ENCODE results near the gene NLRP13. TPM values are rescaled to one million over a fixed set of nuclear protein-coding genes. Genes with fewer than 3 reads are reported as not detected.
"Not testable (repeated sequence)": the region's sequence is repeated elsewhere in the genome, so short reads cannot be mapped to it uniquely, and the experiment has no call there.

The NLRP13 gene
- total RNA-seq, 1 donor from 2014 or later, result not detected

DNA sequence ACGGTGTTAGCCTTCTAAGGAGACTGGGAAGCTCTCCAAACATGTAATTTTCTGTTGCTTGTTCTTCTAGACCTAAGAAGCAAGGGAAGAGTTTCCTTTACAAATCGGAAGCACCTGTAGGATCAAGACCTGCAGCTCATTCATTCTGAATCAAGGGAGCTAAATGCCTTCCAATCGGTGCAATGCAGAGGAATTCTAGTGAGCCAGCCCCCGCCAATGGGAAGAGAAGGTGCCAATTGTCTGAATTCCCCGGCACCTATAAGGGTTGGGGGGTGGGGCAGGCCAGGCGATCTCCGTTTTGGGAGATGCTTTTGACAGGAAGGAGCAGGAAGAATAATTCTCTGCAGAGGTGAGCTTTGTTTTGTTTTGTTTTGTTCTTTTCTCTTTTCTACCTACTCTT, 7.1 kb upstream of the NLRP13 start:
- H3K9me3 ChIP-seq (ENCODE audit: low read depth), result peaks cover 2% of the 10 kb centered on the region
- no peak overlapping the region for H3K27ac ChIP-seq
- no peaks in the 10 kb centered on the region for H4K20me1 ChIP-seq (ENCODE audit: low read depth)
- no peak overlapping the region for H3K9ac ChIP-seq
- H2AFZ ChIP-seq (replicated peaks), result no peak overlapping the region
- H3K79me2 ChIP-seq (ENCODE audit: low read depth), result no peaks in the 10 kb centered on the region
- no peaks in the 10 kb centered on the region for H3K4me1 ChIP-seq
- H3K27me3 ChIP-seq, result no peaks in the 10 kb centered on the region
- no peak overlapping the region for H3K4me3 ChIP-seq
- no peak for DNase-seq (ENCODE audit: low spot score)
- TF ChIP-seq, protein P1, sequence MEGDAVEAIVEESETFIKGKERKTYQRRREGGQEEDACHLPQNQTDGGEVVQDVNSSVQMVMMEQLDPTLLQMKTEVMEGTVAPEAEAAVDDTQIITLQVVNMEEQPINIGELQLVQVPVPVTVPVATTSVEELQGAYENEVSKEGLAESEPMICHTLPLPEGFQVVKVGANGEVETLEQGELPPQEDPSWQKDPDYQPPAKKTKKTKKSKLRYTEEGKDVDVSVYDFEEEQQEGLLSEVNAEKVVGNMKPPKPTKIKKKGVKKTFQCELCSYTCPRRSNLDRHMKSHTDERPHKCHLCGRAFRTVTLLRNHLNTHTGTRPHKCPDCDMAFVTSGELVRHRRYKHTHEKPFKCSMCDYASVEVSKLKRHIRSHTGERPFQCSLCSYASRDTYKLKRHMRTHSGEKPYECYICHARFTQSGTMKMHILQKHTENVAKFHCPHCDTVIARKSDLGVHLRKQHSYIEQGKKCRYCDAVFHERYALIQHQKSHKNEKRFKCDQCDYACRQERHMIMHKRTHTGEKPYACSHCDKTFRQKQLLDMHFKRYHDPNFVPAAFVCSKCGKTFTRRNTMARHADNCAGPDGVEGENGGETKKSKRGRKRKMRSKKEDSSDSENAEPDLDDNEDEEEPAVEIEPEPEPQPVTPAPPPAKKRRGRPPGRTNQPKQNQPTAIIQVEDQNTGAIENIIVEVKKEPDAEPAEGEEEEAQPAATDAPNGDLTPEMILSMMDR (IDR thresholded peaks at IDR 0.05), result no peak
- no peak for TF ChIP-seq EZH2 (IDR thresholded peaks at IDR 0.05)
- TF ChIP-seq EZH2phosphoT487 (IDR thresholded peaks at IDR 0.05), result no peak
- no peaks in the 10 kb centered on the region for H3K4me1 Mint-ChIP-seq
- H3K27ac Mint-ChIP-seq, result no peak overlapping the region
- H3F3A ChIP-seq (ENCODE audit: low read depth), result no peaks in the 10 kb centered on the region
- H3K36me3 Mint-ChIP-seq, result no peaks in the 10 kb centered on the region
- no peak overlapping the region for H3K4me3 Mint-ChIP-seq
- no peaks in the 10 kb centered on the region for H3K36me3 ChIP-seq
- H3K27me3 Mint-ChIP-seq (ENCODE audit: insufficient read depth, low read depth), result peaks cover 9% of the 10 kb centered on the region
- H3K9me3 Mint-ChIP-seq, result peaks cover 64% of the 10 kb centered on the region
- no peak overlapping the region for H3K4me2 ChIP-seq

GRCh38 chr19:55935206-55935605, 3.1 kb upstream of the NLRP13 start:
- Mint-ChIP-seq H3K9me3 (peaks cover 58% of the 10 kb centered on the region), H3K4me1 (no peaks in the 10 kb centered on the region), H3K27ac (no peak overlapping the region), H3K4me3 (no peak overlapping the region), H3K27me3 (ENCODE audit: insufficient read depth, low read depth) (peaks cover 12% of the 10 kb centered on the region), H3K36me3 (no peaks in the 10 kb centered on the region)
- H3K4me3 ChIP-seq, result no peak overlapping the region
- no peaks in the 10 kb centered on the region for H3F3A ChIP-seq (ENCODE audit: low read depth)
- H3K9ac ChIP-seq, result no peak overlapping the region
- no peak for DNase-seq (ENCODE audit: low spot score)
- H2AFZ ChIP-seq (replicated peaks), result no peak overlapping the region
- no peaks in the 10 kb centered on the region for H3K79me2 ChIP-seq (ENCODE audit: low read depth)
- TF ChIP-seq, protein P1 (IDR thresholded peaks at IDR 0.05), result no peak
- TF ChIP-seq EZH2 (IDR thresholded peaks at IDR 0.05) (no peak), EZH2phosphoT487 (IDR thresholded peaks at IDR 0.05) (no peak)
- no peaks in the 10 kb centered on the region for H4K20me1 ChIP-seq (ENCODE audit: low read depth)
- H3K27ac ChIP-seq, result no peak overlapping the region
- no peaks in the 10 kb centered on the region for H3K4me1 ChIP-seq
- peaks cover 11% of the 10 kb centered on the region for H3K9me3 ChIP-seq (ENCODE audit: low read depth)
- H3K27me3 ChIP-seq, result no peaks in the 10 kb centered on the region
- no peak overlapping the region for H3K4me2 ChIP-seq
- no peaks in the 10 kb centered on the region for H3K36me3 ChIP-seq

- no peak overlapping the region for H3K27ac Mint-ChIP-seq
- no peaks in the 10 kb centered on the region for H3K4me1 Mint-ChIP-seq
- no peaks in the 10 kb centered on the region for H3K4me1 ChIP-seq
- H3K79me2 ChIP-seq (ENCODE audit: low read depth), result no peaks in the 10 kb centered on the region
- no peak overlapping the region for H3K9ac ChIP-seq
- H3K36me3 Mint-ChIP-seq, result no peaks in the 10 kb centered on the region
- no peak overlapping the region for H3K4me3 Mint-ChIP-seq
- no peak overlapping the region for H3K4me2 ChIP-seq
- H4K20me1 ChIP-seq (ENCODE audit: low read depth), result no peaks in the 10 kb centered on the region
- no peak for DNase-seq (ENCODE audit: low spot score)
- H2AFZ ChIP-seq (replicated peaks), result no peak overlapping the region
- H3F3A ChIP-seq (ENCODE audit: low read depth), result no peaks in the 10 kb centered on the region
- no peaks in the 10 kb centered on the region for H3K36me3 ChIP-seq
- H3K27me3 ChIP-seq, result no peaks in the 10 kb centered on the region
- TF ChIP-seq, protein P1 (IDR thresholded peaks at IDR 0.05), result no peak
- TF ChIP-seq EZH2 (IDR thresholded peaks at IDR 0.05), result no peak
- TF ChIP-seq EZH2phosphoT487 (IDR thresholded peaks at IDR 0.05), result no peak
- H3K27ac ChIP-seq, result no peak overlapping the region
- no peak overlapping the region for H3K4me3 ChIP-seq
- peaks cover 50% of the 10 kb centered on the region for H3K9me3 Mint-ChIP-seq
- peaks cover 24% of the 10 kb centered on the region for H3K9me3 ChIP-seq (ENCODE audit: low read depth)
- peaks cover 6% of the 10 kb centered on the region for H3K27me3 Mint-ChIP-seq (ENCODE audit: insufficient read depth, low read depth)
These were observed 1.1 kb downstream of the NLRP13 start for GRCh38 chr19:55930996-55931515.

DNA sequence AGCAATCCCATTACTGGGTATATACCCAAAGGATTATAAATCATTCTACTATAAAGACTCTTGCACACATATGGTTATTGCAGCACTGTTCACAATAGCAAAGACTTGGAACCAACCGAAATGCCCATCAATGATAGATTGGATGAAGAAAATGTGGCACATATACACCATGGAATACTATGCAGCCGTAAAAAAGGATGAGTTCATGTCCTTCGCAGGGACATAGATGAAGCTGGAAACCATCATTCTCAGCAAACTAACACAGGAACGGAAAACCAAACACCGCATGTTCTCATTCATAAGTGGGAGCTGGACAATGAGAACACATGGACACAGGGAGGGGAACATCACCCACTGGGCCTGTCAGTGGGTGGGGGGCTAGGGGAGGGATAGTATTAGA, 2.9 kb downstream of the NLRP13 start:
- H3F3A ChIP-seq (ENCODE audit: low read depth); H3K4me2 ChIP-seq; H3K9ac ChIP-seq; H3K4me3 ChIP-seq; H3K27ac Mint-ChIP-seq; H2AFZ ChIP-seq (replicated peaks); H4K20me1 ChIP-seq (ENCODE audit: low read depth); DNase-seq (ENCODE audit: low spot score); H3K36me3 ChIP-seq; H3K79me2 ChIP-seq (ENCODE audit: low read depth); H3K27me3 Mint-ChIP-seq (ENCODE audit: insufficient read depth, low read depth); H3K27ac ChIP-seq; H3K4me1 ChIP-seq; H3K4me3 Mint-ChIP-seq; H3K36me3 Mint-ChIP-seq; H3K4me1 Mint-ChIP-seq; H3K27me3 ChIP-seq: not testable (repeated sequence)
- H3K9me3 Mint-ChIP-seq, result peaks cover 42% of the 10 kb centered on the region
- peaks cover 28% of the 10 kb centered on the region for H3K9me3 ChIP-seq (ENCODE audit: low read depth)
